Neural cell (in vitro differentiated cells): ENCODE data around the gene COPZ2. TPM values are rescaled to one million over a fixed set of nuclear protein-coding genes. Genes with fewer than 3 reads are reported as not detected.

Experiments used
- H2AFZ ChIP-seq: fragments of 200-600, 300-800 bp; sonication (generic), shearing (Covaris generic); 2 replicates; pipeline ENCODE4 v1.6.0; 2014; ENCODE audit warnings: low read depth, mild to moderate bottlenecking, antibody characterized with exemption, low read length, moderate library complexity
- H3F3A ChIP-seq: fragments of 200-600 bp; shearing (Covaris generic); 2 replicates; pipeline ENCODE4 v1.6.1; 2016; ENCODE audit warnings: mild to moderate bottlenecking, moderate library complexity, mixed read lengths, antibody characterized with exemption, low read length; ENCODE audit not compliant: insufficient read depth, poor library complexity, severe bottlenecking
- H3K27ac ChIP-seq: fragments of 200-600, 300-800 bp; sonication (generic), shearing (Covaris generic); 2 replicates; pipeline ENCODE4 v1.5.1; 2014; ENCODE audit warnings: mild to moderate bottlenecking, low read length, moderate library complexity
- H3K27me3 ChIP-seq: fragments of 300-800, 200-600 bp; sonication (generic), shearing (Covaris generic); 2 replicates; pipeline ENCODE4 v1.6.0; 2014; ENCODE audit warnings: mild to moderate bottlenecking, low read depth, low read length, moderate library complexity; ENCODE audit not compliant: insufficient read depth
- H3K36me3 ChIP-seq: fragments of 300-800, 200-600 bp; sonication (generic), shearing (Covaris generic); 2 replicates; pipeline ENCODE4 v1.5.1; 2014; ENCODE audit warnings: mild to moderate bottlenecking, antibody characterized with exemption, low read length, moderate library complexity; ENCODE audit not compliant: insufficient read depth
- H3K4me2 ChIP-seq: fragments of 300-800, 200-600 bp; sonication (generic), shearing (Covaris generic); 2 replicates; pipeline ENCODE4 v1.6.0; 2014; ENCODE audit warnings: mild to moderate bottlenecking, low read length
- H3K4me3 ChIP-seq: fragments of 300-800, 200-600 bp; sonication (generic), shearing (Covaris generic); 2 replicates; pipeline ENCODE4 v1.5.1; 2014; ENCODE audit warnings: mild to moderate bottlenecking, low read length, moderate library complexity
- H3K79me2 ChIP-seq: fragments of 200-600 bp; shearing (Covaris generic); replicated peaks from 2 replicates; pipeline ENCODE4 v1.6.0; 2014; ENCODE audit warnings: mild to moderate bottlenecking, low read length, moderate library complexity; ENCODE audit not compliant: insufficient read depth
- H3K9ac ChIP-seq: fragments of 300-800, 200-600 bp; sonication (generic), shearing (Covaris generic); 2 replicates; pipeline ENCODE4 v1.6.1; 2016; ENCODE audit warnings: mild to moderate bottlenecking, low read length, mixed read lengths
- H3K9me2 ChIP-seq: fragments of 200-600 bp; shearing (Covaris generic); 2 replicates; pipeline ENCODE4 v1.6.1; 2016; ENCODE audit warnings: mild to moderate bottlenecking, low read length, mixed read lengths; ENCODE audit not compliant: insufficient read depth
- H3K9me3 ChIP-seq: fragments of 200-600, 300-800 bp; sonication (generic), shearing (Covaris generic); 2 replicates; pipeline ENCODE4 v1.6.1; 2016; ENCODE audit warnings: mild to moderate bottlenecking, mixed run types, low read length, moderate library complexity, mixed read lengths
- H4K20me1 ChIP-seq: fragments of 200-600 bp; shearing (Covaris generic); 2 replicates; pipeline ENCODE4 v1.6.1; 2016; ENCODE audit warnings: mild to moderate bottlenecking, mixed run types; ENCODE audit not compliant: insufficient read depth
- CTCF ChIP-seq: fragments of 450-650 bp; IDR thresholded peaks from 2 replicates; pipeline ENCODE4 v1.5.1; 2014; ENCODE audit warnings: antibody characterized with exemption, mild to moderate bottlenecking, moderate library complexity; ENCODE audit not compliant: poor library complexity, severe bottlenecking
- EP300 ChIP-seq: fragments of 450-650 bp; conservative IDR thresholded peaks from 2 replicates; pipeline ENCODE4 v1.6.1; 2014; ENCODE audit warnings: antibody characterized with exemption, mild to moderate bottlenecking, moderate library complexity; ENCODE audit not compliant: poor library complexity, severe bottlenecking
- EZH2 ChIP-seq: fragments of 200-600, 300-800 bp; shearing (Covaris generic), sonication (generic); IDR thresholded peaks from 2 replicates; pipeline ENCODE4 v1.6.1; 2014; ENCODE audit warnings: antibody characterized with exemption, low read length, borderline replicate concordance, mild to moderate bottlenecking; ENCODE audit not compliant: insufficient read depth, poor library complexity, severe bottlenecking
- MXI1 ChIP-seq: fragments of 450-650 bp; conservative IDR thresholded peaks from 2 replicates; pipeline ENCODE4 v1.6.1; 2014; ENCODE audit warnings: antibody characterized with exemption, mild to moderate bottlenecking; ENCODE audit not compliant: poor library complexity, severe bottlenecking
- POLR2AphosphoS5 ChIP-seq: IDR thresholded peaks from 2 replicates; pipeline ENCODE4 v1.6.1; 2012
- RAD21 ChIP-seq: fragments of 450-650 bp; conservative IDR thresholded peaks from 2 replicates; pipeline ENCODE4 v1.6.1; 2014; ENCODE audit warnings: antibody characterized with exemption, mild to moderate bottlenecking, moderate library complexity
- REST ChIP-seq: IDR thresholded peaks from 2 replicates; pipeline ENCODE4 v1.6.1; 2012; ENCODE audit warnings: borderline replicate concordance
- SMC3 ChIP-seq: fragments of 450-650 bp; conservative IDR thresholded peaks from 2 replicates; pipeline ENCODE4 v1.6.1; 2014; ENCODE audit warnings: antibody characterized with exemption, mild to moderate bottlenecking, moderate library complexity; ENCODE audit not compliant: poor library complexity
- TAF1 ChIP-seq: IDR thresholded peaks from 2 replicates; pipeline ENCODE4 v1.6.1; 2012; ENCODE audit warnings: low read depth
- polyA plus RNA-seq: library from polyadenylated mRNA; depleted of rRNA; stranded (reverse); fragments of >200 nt; gene quantifications from 2 replicates; pipeline ENCODE4 v1.2.3, GENCODE V29; 2014

Gene COPZ2
- polyA plus RNA-seq, 1 donor from 2014 or later: not detected

GRCh38 chr17:47982091-47982617, 55.4 kb downstream of the COPZ2 start:
- H3K27ac ChIP-seq: peak overlapping the region; percentile 45
- H3K9me2 ChIP-seq: no peaks in the 10 kb centered on the region
- no peaks in the 10 kb centered on the region for H3K27me3 ChIP-seq
- no peaks in the 10 kb centered on the region for H3K9me3 ChIP-seq
- H3K9ac ChIP-seq: peak overlapping the region; percentile 21
- no peak overlapping the region for H2AFZ ChIP-seq
- peaks cover 4% of the 10 kb centered on the region for H3K36me3 ChIP-seq
- H3K4me2 ChIP-seq: no peak overlapping the region
- TF ChIP-seq RAD21: no peak
- TF ChIP-seq CTCF: no peak
- no peak for TF ChIP-seq EZH2
- TF ChIP-seq REST: no peak
- peak; percentile 23 for TF ChIP-seq EP300
- no peak for TF ChIP-seq MXI1
- TF ChIP-seq POLR2AphosphoS5: peak; percentile 37
- no peak for TF ChIP-seq TAF1
- no peak for TF ChIP-seq SMC3
- no peaks in the 10 kb centered on the region for H3K79me2 ChIP-seq
- no peaks in the 10 kb centered on the region for H3F3A ChIP-seq
- no peaks in the 10 kb centered on the region for H4K20me1 ChIP-seq
- peak overlapping the region; percentile 35 for H3K4me3 ChIP-seq

- Histone ChIP-seq H2AFZ (no peak overlapping the region), H3K27ac (peak overlapping the region; percentile 45), H3K27me3 (no peaks in the 10 kb centered on the region), H4K20me1 (no peaks in the 10 kb centered on the region), H3K4me3 (no peak overlapping the region), H3K79me2 (no peaks in the 10 kb centered on the region), H3K9me3 (no peaks in the 10 kb centered on the region), H3K36me3 (peaks cover 4% of the 10 kb centered on the region), H3K9me2 (no peaks in the 10 kb centered on the region), H3K4me2 (no peak overlapping the region), H3F3A (no peaks in the 10 kb centered on the region), H3K9ac (no peak overlapping the region)
- TF ChIP-seq REST: no peak
- no peak for TF ChIP-seq MXI1
- no peak for TF ChIP-seq CTCF
- TF ChIP-seq EZH2: no peak
- TF ChIP-seq EP300: no peak
Measured at GRCh38 chr17:47981462-47981861, 56.1 kb downstream of the COPZ2 start.
